NCI-H1930 (cell line): ENCODE results near the gene GSN.

Experiments
- DNase-seq, 2 experiments: peaks; one replicate each; lab custom pipeline; 2025; lab: John Stamatoyannopoulos, UW

The GSN gene

GRCh38 chr9:121303456-121304451, 35.8 kb downstream of the GSN start:
- DNase-seq: no peak

- DNase-seq: no peak
Observed at GRCh38 chr9:121304707-121305106, 36.7 kb downstream of the GSN start.

- no peak for DNase-seq
Observed at GRCh38 chr9:121305269-121305994, 37.5 kb downstream of the GSN start.

- no peak for DNase-seq
Observed at GRCh38 chr9:121307976-121308375, 40.0 kb downstream of the GSN start.

GRCh38 chr9:121308765-121309164, 40.8 kb downstream of the GSN start:
- DNase-seq: no peak

GRCh38 chr9:121309171-121309570, 41.2 kb downstream of the GSN start:
- DNase-seq: no peak

- DNase-seq: no peak
Observed at GRCh38 chr9:121309833-121310425, 42.0 kb downstream of the GSN start.

GRCh38 chr9:121310571-121310970, 42.6 kb downstream of the GSN start:
- DNase-seq: no peak

GRCh38 chr9:121312169-121312568, 44.2 kb downstream of the GSN start:
- DNase-seq: no peak

- DNase-seq: no peak
Observed at GRCh38 chr9:121313458-121314152, 45.6 kb downstream of the GSN start.

GRCh38 chr9:121316378-121316777, 48.4 kb downstream of the GSN start:
- DNase-seq: no peak

GRCh38 chr9:121316852-121317373, 49.0 kb downstream of the GSN start:
- no peak for DNase-seq

GRCh38 chr9:121317737-121318630, 50.0 kb downstream of the GSN start:
- DNase-seq: no peak

GRCh38 chr9:121318631-121319382, 50.8 kb downstream of the GSN start:
- no peak for DNase-seq

- DNase-seq: no peak
Observed at GRCh38 chr9:121319383-121319780, 51.4 kb downstream of the GSN start.

GRCh38 chr9:121321016-121321503, 53.1 kb downstream of the GSN start:
- DNase-seq: no peak

GRCh38 chr9:121322037-121322736, 54.2 kb downstream of the GSN start:
- DNase-seq: no peak

GRCh38 chr9:121322737-121323448, 54.9 kb downstream of the GSN start:
- DNase-seq: no peak
